ENCODE data around the gene LOXL3. TPM values are rescaled to one million over a fixed set of nuclear protein-coding genes. Genes with fewer than 3 reads are reported as not detected.

Gene LOXL3
- total and polyA plus RNA-seq, 2 donors from 2014 or later = 2.4 to 9.7 TPM

DNA sequence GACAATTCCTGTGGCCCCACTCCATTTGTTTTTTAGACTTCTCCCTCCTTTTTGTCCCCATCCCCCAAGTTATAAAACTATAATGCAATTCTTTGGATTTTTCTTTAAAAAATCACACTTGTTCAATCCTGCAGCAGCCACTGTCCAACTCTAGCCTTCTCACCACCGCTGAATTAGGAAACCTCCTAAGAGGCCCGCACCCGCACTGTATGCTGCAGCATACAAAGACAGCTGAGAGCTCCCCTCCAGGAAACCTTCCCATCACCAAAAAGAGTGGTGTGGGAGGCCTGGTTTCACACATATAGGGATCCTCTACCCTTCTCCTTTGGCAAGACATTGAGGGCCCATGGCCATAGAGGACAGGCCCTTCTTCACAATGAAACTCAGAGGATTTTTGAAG is 49.2 kb downstream of the LOXL3 start:
- DNase-seq (no peak), FAIRE-seq (no peak)
- Histone ChIP-seq H3K36me3 (ENCODE audit: control insufficient read depth in 2 of 3, insufficient read depth in 3 of 3, low read length in 3 of 3) (peaks cover 3 to 17% (median 8%) of the 10 kb centered on the region in 3 donors), H3K27me3 (ENCODE audit: control insufficient read depth, insufficient read depth, low read length) (peaks cover 12% of the 10 kb centered on the region), H3K9me3 (ENCODE audit: control insufficient read depth in 2 of 3, insufficient read depth in 1 of 3, low read length in 3 of 3) (no peaks in the 10 kb centered on the region), H3K27ac (ENCODE audit: low read depth in 2 of 2, low read length in 2 of 2) (no peak overlapping the region), H3K4me3 (ENCODE audit: low read length in 3 of 3) (no peak overlapping the region), H3K4me1 (ENCODE audit: control insufficient read depth in 2 of 3, insufficient read depth in 2 of 3, low read depth in 1 of 3, low read length in 3 of 3) (peaks cover 0 to 19% (median 12%) of the 10 kb centered on the region in 3 donors), H3K9ac (ENCODE audit: low read length in 3 of 3) (no peak overlapping the region)
- intact Hi-C loops (cut with DNase I) = no loop called here
- TF ChIP-seq, protein P1, sequence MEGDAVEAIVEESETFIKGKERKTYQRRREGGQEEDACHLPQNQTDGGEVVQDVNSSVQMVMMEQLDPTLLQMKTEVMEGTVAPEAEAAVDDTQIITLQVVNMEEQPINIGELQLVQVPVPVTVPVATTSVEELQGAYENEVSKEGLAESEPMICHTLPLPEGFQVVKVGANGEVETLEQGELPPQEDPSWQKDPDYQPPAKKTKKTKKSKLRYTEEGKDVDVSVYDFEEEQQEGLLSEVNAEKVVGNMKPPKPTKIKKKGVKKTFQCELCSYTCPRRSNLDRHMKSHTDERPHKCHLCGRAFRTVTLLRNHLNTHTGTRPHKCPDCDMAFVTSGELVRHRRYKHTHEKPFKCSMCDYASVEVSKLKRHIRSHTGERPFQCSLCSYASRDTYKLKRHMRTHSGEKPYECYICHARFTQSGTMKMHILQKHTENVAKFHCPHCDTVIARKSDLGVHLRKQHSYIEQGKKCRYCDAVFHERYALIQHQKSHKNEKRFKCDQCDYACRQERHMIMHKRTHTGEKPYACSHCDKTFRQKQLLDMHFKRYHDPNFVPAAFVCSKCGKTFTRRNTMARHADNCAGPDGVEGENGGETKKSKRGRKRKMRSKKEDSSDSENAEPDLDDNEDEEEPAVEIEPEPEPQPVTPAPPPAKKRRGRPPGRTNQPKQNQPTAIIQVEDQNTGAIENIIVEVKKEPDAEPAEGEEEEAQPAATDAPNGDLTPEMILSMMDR (IDR thresholded peaks at IDR 0.05; ENCODE audit: borderline replicate concordance, extremely low read depth, insufficient read depth) = no peak

DNA sequence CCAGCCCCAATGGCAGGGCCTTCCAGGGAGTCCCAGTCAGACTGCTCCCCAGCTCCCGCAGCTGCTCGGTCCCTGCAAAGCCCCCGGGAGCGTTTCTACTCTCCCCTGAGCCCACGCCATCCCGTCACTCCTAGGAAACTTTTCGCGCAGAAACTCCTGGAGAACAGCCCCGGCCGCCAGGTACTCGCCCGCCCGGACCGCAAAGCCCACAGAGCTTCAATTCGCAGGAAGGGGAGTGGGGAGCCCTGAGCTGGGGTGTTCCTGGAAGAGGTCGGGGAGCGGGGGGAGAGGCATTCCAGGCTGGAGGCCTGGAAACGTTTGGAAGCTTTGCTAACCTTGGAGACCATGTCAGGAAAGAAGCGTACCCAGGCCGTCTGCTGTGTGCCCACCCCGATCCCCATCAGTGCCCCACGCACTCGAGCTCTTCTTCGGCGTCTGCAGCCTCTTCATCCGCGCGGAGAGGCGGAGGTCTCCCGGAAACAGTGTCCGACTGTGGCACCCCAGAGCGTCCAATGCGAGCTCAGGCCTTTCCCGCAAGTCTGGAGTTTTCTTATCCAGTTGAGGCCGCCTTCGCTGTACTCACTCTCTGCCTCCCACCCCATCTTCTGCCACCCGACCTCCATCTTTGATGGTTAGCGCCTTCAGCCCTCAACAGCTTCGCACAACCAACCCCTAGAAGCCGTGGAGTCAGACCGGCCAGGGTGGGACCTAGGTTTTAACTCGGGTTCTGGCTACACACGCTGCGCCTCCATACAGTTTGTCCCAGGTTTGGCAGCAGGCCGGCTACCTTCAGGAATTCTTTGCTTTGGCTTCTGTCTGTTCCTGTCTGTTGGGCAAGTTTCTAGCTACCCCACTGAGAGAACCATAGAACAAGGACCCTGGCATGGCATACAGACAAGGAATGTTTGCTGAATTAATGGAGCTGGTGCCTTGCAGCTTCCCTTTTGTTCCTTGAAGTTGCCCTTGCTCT is 50.0 kb downstream of the LOXL3 start:
- TF ChIP-seq, protein P1 (IDR thresholded peaks at IDR 0.05; ENCODE audit: borderline replicate concordance, extremely low read depth, insufficient read depth) = no peak
- peak in 3 of 5 donors; percentile 14 to 64 (median 20) for DNase-seq
- no peak for FAIRE-seq
- H3K9ac ChIP-seq (ENCODE audit: low read length in 3 of 3) = peak overlapping the region in 2 of 3 donors; percentile 12 to 34
- peak overlapping the region; percentile 70 to 87 for H3K27ac ChIP-seq (ENCODE audit: low read depth in 2 of 2, low read length in 2 of 2)
- no peaks in the 10 kb centered on the region for H3K9me3 ChIP-seq (ENCODE audit: control insufficient read depth in 2 of 3, insufficient read depth in 1 of 3, low read length in 3 of 3)
- intact Hi-C loops (cut with DNase I) = no loop called here
- peaks cover 0 to 25% (median 14%) of the 10 kb centered on the region in 3 donors for H3K4me1 ChIP-seq (ENCODE audit: control insufficient read depth in 2 of 3, insufficient read depth in 2 of 3, low read depth in 1 of 3, low read length in 3 of 3)
- peaks cover 3 to 17% (median 8%) of the 10 kb centered on the region in 3 donors for H3K36me3 ChIP-seq (ENCODE audit: control insufficient read depth in 2 of 3, insufficient read depth in 3 of 3, low read length in 3 of 3)
- H3K4me3 ChIP-seq (ENCODE audit: low read length in 3 of 3) = peak overlapping the region; percentile 4 to 89 (median 83)
- peaks cover 9% of the 10 kb centered on the region for H3K27me3 ChIP-seq (ENCODE audit: control insufficient read depth, insufficient read depth, low read length)

DNA sequence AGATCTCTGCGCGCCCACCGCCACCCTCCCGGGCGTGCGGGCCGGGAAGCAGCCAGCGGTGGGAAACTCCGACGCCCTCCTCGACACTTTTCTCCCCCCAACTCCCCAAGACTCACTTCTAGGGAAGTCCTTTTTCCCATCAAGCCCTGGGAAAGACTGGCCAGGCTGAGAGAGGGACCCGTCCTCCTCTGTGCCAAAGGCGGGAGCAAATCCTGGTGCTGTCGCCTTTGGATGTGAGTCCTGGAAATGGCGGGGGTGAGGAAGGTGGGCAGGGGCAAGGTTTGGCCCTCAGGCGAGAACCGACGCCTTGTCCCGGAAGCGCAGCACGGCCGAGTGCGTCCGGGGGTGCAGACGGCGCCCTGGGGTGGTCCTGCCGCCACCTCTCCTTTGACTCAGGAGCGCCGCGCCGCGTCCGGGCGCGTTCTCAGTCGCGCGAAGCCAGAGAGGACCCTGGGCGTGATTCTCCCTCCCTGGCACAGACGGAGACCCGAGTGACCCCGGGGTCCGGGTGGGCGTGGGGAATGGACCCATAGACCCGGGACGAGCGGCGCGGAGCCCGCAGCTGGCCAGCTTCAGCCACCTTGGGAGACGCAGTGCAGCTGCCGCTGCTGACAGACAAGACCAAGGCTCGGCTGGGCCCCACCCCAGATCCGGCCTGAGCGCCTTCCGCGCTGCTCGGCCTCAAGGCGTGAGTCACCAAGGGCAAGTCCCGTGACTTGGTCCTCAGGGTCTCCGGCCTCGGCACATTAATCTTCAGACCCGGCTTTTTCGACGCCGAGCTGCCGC is 50.8 kb downstream of the LOXL3 start:
- peaks cover 0 to 32% (median 22%) of the 10 kb centered on the region in 3 donors for H3K4me1 ChIP-seq (ENCODE audit: control insufficient read depth in 2 of 3, insufficient read depth in 2 of 3, low read depth in 1 of 3, low read length in 3 of 3)
- intact Hi-C loops (cut with DNase I) = no loop called here
- H3K9ac ChIP-seq (ENCODE audit: low read length in 3 of 3) = peak overlapping the region in 2 of 3 donors; percentile 64 to 75
- no peak for FAIRE-seq
- H3K27ac ChIP-seq (ENCODE audit: low read depth in 2 of 2, low read length in 2 of 2) = peak overlapping the region; percentile 86 to 87
- H3K36me3 ChIP-seq (ENCODE audit: control insufficient read depth in 2 of 3, insufficient read depth in 3 of 3, low read length in 3 of 3) = peaks cover 3 to 17% (median 8%) of the 10 kb centered on the region in 3 donors
- H3K9me3 ChIP-seq (ENCODE audit: control insufficient read depth in 2 of 3, insufficient read depth in 1 of 3, low read length in 3 of 3) = no peaks in the 10 kb centered on the region
- TF ChIP-seq, protein P1 (IDR thresholded peaks at IDR 0.05; ENCODE audit: borderline replicate concordance, extremely low read depth, insufficient read depth) = no peak
- H3K27me3 ChIP-seq (ENCODE audit: control insufficient read depth, insufficient read depth, low read length) = peaks cover 9% of the 10 kb centered on the region
- peak; percentile 76 to 96 (median 89) for DNase-seq
- H3K4me3 ChIP-seq (ENCODE audit: low read length in 3 of 3) = peak overlapping the region; percentile 20 to 89 (median 83)

Measured in kidney (tissue), 14 donors.